HG03066 (cell line): ENCODE data around the gene SNX15.
"Not testable (repeated sequence)": the region's sequence is repeated elsewhere in the genome, so short reads cannot be mapped to it uniquely, and the experiment has no call there.

Experiments used
- ATAC-seq: cut with Tn5 transposase; IDR thresholded peaks from one replicate; pipeline ENCODE4 v1.9.1; 2021; ENCODE audit warnings: low read depth; ENCODE audit not compliant: unreplicated experiment

Gene SNX15, protein sequence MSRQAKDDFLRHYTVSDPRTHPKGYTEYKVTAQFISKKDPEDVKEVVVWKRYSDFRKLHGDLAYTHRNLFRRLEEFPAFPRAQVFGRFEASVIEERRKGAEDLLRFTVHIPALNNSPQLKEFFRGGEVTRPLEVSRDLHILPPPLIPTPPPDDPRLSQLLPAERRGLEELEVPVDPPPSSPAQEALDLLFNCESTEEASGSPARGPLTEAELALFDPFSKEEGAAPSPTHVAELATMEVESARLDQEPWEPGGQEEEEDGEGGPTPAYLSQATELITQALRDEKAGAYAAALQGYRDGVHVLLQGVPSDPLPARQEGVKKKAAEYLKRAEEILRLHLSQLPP

DNA sequence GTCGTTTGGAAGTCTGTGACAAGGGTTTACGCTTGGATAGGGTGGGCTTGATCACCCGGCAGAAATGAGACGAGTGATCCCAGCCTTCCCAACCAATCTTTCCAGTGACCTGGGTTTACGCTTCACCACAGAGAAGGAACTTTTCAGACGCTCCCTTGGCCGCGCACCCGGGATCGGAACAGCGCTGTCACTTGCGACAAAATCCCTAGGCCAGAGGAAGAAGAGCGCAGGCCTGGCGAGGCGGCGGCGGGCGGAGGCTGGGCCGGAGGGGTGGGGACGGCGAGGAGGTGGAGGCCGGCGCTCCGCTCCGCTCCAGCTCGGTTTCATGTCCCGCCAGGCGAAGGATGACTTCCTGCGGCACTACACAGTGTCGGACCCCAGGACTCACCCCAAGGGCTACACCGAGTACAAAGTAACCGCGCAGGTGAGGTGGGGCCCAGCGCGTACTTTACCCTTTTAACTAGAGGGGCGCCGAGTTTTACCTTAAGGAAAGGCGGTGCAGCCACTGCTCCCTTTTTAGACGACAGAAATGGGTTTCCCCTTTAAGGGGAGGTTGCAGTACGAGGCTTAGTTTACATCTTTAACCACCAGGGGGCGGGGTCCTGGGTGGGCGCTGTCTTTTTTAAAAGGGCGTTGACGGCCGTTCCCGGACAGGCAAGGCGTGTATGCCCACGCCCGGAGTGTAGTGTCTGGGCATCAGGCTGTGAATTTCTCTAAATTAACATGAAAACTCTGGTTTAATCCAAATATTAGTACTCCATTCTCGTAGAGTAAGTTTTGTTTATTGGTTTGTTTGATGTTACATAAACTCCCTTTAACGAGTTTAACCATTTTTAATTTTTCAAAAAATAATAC is at the start of gene SNX15:
Gene SNX15, plus strand, starts transcription at position 227 of the 855 bp plus-strand sequence. Its CDS starts 99 bp downstream, at position 326.
- ATAC-seq = peak; percentile 83

DNA sequence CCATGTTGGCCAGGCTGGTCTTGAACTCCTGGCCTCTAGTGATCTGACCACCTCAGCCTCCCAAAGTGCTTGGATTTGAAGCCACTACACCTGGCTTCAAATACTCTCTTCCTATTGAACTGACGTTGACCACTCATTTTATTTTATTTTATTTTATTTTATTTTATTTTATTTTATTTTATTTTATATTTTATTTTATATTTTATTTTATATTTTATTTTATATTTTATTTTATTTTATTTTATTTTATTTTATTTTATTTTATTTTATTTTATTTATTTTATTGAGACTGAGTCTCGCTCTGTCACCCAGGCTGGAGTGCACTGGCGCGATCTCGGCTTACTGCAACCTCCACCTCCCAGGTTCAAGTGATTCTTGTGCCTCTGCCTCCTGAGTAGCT is 43.9 kb upstream of the SNX15 start:
- ATAC-seq = not testable (repeated sequence)

DNA sequence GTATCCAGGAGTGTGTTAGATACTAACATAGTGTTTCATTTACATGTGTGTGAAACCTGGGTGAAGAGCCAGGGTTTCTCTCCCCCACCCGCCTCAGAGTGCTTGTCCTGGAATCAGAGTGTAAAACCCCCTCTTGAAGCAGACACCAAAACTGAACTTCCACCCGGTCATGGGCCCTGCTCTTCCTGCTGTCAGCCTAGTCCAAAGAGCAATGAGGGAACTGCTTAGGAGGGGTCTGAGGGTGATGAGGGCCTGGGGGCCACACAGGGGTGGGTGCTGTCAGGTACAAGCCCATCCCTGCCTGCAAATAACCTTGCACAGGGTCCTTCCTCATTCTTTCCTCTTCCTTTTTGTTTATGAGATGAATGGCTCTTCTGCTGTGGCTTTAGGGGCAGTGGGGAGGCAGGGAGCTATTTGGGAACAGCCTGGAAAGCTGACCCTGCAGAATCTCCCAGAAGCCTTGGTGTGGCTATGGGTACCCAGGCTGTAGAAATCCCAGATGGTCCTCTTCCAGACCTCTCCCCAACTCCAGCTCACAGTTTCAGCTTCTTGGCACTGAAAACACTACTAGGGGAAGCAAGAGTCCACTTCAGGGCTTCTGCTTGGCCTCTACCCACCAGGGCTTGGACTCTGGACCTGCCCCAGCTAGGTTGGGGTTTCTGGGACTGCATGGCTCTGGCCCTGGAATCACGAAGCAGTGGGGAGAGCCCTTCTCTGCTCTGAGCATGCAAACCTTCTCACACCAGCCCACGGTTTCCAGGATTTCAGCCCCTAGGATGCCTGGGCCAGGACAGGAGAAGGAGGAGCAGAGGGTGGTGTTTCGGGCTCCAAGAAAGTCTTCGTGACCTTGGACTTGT is 39.0 kb upstream of the SNX15 start:
- no peak for ATAC-seq

DNA sequence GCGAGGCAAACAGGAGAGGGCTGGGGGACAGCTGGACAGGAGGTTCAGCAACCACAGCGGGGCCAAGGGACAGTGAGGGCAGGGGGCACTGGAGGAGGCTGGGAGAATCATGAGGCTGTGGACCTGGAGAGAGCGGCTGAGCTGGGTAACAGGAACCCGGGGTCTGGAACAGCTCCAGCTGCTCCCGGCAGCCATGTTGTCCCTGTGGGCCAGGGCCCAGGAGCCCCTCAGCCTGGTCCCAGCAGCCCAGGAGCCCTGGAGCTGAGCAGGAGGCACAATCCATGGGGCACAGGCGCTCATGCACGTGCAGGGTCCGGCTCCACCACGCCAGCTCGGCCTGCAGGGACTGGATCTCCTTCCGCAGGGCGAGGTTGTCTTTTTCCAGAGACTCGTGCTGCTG is 37.8 kb upstream of the SNX15 start:
- no peak for ATAC-seq

DNA sequence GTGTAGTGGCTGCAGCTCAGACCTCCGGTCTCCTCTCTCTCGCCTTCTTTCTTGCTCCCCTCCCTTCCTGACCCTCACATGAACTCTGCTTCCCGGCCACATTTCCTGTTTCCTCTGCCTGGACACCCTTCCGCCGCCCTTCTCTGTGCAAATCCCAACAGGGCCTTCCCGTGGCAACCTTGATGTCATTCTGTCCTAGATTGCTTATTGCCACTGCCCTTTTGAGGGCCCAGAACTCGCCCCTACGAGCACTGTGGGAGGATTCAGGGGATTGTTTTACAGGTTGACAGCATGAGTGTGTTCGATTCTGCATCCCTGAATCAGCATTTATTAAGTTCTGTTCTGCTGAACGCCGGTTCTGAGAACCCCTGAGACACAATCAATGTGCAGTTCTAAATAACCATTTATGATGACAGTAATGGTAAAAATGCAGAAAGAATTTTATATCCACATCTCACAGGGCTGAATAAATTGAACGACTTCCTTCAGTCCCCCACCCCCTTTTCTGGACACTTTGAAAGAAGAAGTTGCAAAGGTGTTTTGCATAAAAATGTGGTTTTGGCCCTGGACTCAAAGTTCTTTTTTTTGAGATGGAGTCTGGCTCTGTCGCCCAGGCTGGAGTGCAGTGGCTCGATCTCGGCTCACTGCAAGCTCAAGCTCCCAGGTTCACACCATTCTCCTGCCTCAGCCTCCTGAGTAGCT is 36.9 kb upstream of the SNX15 start:
- ATAC-seq = no peak

DNA sequence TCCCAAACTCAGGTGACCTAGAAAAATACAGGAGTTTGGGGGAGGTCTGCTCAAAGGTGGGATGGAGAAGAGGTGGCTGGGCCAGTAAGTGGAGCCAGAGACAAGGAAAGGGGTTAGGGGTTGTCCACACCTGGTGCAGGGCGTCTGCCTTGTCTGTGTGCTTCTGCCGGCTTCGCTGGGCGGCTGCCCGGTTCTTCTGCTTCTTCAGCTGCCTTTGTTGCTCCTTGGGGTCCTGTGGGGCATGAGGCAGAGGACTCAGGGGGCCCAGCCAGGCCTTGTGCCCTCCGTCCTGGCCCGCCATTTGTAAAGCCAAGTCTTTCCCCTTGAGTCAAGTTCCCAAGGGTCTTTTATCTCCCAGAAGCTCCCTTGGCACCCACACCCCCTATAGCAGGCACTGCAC is 32.9 kb upstream of the SNX15 start:
- ATAC-seq = no peak

DNA sequence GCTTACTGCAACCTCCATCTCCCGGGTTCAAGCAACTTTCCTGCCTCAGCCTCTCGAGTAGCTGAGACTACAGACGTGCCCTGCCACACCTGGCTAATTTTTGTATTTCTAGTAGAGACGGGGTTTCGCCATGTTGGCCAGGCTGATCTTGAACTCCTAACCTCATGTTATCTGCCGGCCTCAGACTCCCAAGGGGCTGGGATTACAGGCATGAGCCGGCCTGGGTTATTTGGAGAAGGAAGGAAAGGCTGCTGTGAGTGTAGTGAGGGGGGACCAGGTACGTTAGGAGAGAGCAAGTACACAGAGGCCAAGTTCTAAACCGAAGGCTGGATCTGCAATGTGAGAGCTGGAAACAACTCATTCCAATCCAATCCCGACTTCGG is 30.9 kb upstream of the SNX15 start:
- no peak for ATAC-seq

DNA sequence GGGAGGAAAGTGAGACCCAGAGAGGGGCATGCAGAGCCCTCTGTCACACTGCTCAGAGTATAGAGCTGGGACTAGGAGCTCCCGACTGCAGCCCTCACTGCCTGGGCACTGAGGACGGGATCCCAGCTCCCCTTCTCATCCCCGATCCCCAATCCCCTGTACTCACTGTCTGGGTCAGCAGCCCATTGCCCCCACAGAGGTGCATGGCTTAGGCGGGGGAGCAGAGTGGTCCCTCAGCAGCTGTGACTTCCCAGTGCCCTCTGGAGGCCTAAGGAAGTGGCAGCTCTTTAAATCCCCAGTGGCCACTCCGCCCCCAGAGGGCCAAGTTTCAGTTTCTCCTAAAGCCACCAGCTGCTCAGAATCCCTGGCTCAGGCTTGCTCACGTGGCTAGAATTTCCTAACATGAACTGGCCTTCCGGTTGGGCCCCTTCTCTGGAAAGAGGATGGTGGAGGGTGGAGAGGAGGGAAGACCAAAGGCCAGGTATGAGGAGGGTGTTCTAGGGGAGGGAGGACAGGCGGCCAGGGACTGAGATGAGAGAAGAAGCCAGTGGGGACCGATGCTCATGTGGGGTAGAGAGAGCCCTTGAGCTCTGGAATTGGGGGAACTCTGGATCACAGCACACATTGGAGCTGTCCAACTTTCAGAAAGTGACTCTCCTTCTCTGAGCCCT is 30.4 kb upstream of the SNX15 start, which contains the start of gene BATF2:
Gene BATF2, minus strand, starts transcription at position 262 of the 671 bp plus-strand sequence. Its CDS starts 57 bp downstream, at position 205.
- ATAC-seq = no peak

DNA sequence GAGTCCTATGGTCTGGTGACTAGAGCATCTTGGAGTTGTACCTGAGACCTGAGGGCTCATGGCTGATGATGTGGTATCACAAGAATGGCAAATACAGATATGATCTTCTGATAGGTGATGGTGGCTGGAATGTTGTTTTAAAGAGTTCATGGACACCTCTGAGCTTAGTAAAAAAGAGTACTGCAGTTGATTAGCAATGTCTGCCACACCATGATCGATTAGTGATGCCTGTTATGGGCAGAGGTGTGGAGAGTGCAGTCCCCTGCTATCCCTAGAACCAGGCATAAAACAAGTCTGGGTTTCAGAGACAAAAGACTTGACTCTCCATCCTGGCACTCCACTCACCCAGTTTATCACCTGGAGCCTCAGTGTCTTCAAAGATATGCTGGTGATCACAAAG is 29.1 kb upstream of the SNX15 start:
- no peak for ATAC-seq

DNA sequence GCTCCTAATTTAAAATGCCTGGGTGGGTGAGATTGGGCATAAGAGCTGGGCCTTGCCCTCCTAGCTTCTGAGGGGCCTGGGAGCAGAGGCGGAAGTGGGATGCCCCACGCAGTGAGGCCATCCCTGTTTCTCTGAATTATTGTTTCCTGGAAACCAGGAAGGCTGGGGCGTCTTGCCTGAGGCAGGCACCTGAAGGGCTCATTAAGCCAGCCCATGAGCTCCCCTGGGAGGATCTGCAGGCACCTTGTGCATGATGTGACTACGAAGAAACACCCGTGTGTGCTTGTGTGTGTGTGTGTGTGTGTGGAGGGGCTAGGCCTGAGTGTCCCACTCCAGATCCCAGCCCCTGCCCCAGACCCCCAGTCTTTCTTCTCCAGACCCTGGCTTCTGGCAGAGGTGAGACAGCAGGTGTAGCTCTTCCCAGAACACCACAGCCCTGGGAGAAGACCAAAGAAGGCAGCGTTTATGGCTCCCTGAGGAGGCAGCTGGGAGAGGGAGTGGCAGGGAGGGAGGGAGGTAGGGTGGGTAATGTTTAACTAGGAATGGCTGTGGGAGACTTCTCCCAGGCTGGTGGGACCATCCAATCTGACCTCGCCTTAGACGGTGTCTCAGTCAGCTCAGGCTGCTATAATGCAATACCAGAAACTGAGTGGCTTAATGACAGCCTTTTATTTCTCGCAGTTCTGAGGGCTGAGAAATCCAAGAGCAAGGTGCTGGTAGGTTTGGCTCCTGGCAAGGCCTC is 28.4 kb upstream of the SNX15 start:
- no peak for ATAC-seq

DNA sequence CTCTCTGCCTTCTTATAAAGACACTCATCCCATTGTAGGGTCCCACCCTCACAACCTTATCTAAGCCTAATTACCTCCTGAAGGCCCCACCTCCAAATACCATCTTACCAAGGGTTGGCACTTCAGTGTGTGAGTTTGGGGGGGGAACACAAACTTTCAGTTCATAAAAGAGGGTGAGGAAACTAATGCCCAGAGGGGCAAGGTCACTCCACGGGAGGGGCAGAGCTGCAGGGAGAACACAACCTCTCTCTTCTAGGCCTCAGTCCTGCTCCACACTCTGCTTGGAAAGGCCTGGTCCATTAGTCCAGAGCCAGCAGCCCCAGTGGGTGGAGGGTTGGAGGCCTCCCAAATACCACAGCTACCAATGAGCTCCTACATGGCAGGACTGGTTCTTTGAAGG is 27.8 kb upstream of the SNX15 start:
- no peak for ATAC-seq

DNA sequence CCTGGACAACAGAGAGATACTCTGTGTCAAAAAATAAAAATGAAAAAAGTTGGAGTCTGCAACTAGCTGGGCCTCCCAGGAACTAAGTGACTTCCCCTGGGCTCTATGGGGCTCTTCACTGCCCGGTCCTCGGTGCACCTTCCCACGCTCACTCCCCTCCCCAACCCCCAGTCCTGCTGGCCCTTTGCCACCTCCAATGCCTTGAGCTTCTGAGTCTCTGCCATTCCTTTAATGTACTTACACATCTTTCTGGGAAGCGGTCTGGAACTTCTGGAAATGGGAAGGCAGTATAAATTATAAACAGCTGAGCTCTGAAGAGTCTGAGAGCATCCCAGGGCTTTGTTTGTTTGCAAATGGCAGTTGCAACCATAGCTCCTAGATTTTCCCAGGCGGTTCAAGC is 24.5 kb upstream of the SNX15 start:
- no peak for ATAC-seq

DNA sequence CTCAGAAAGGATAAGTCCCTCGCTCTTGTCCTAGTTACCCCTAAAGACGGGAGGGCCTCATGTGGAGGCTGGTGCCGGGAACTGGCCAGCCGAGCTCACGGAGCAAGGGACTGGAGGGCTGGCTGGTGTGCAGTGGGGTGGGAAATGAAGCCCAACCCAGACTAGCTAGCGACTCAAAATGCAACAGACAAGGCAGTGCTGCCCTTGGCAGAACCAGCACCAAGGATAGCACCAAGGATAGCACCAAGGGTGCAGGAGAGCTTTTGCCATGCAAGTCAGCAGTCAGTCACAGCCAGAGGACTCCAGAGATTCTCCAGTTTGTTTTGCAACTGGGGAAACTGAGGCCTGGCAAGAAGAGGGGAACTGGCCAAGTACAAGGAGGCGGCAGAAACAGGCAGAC is 24.0 kb upstream of the SNX15 start:
- ATAC-seq = no peak

DNA sequence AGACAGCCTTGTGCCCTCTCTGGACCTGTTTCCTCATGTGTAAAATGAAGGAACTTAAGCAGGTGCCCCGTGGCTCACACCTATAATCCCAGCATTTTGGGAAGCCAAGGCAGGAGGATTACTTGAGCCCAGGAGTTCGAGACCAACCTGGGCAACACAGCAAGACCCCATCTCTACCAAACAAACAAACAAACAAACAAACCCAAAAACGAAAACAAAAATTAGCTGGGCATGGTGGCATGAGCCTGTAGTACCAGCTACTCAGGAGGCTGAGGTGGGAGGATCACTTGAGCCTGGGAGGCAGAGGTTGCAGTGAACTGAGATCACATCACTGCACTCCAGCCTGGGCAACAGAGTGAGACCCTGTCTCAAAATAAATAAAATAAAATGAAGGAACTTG is 23.3 kb upstream of the SNX15 start:
- ATAC-seq = not testable (repeated sequence)

DNA sequence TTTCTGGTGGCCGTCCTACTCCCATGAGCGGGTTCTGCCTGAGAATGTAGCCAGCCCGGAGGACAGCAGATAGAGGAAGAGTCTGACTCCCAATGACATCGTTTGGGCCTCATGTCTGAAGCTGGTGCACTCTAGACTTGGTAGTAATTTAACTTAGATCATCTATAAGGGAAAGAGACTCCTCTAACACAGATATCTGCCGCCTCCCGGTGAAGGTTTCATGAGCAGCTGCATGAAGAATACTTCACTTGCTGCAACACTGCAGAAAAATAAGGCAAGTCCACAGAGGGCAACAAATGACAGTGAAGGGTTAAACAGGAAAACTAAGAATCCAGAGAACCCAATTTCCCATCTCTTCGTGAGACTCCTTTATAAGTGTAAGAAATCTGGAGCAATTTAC is 19.2 kb upstream of the SNX15 start:
- ATAC-seq = no peak

DNA sequence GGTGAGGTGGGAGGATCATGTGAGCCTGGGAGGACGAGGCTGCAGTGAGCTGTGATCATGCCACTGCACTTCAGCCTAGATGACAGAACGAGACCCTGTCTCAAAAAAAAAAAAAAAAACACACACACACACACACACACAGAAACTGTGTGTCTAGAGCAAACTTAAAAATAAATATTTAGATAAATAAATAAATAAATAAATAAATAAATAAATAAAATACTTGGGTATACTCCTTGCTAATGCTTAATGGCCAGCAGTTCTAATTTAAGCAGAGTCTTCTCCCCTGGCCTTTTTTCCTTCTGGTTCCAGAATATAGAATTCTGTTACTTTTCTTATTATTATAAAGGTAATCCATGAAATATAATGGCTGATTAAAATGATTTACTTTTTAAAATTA is 18.4 kb upstream of the SNX15 start:
- no peak for ATAC-seq

DNA sequence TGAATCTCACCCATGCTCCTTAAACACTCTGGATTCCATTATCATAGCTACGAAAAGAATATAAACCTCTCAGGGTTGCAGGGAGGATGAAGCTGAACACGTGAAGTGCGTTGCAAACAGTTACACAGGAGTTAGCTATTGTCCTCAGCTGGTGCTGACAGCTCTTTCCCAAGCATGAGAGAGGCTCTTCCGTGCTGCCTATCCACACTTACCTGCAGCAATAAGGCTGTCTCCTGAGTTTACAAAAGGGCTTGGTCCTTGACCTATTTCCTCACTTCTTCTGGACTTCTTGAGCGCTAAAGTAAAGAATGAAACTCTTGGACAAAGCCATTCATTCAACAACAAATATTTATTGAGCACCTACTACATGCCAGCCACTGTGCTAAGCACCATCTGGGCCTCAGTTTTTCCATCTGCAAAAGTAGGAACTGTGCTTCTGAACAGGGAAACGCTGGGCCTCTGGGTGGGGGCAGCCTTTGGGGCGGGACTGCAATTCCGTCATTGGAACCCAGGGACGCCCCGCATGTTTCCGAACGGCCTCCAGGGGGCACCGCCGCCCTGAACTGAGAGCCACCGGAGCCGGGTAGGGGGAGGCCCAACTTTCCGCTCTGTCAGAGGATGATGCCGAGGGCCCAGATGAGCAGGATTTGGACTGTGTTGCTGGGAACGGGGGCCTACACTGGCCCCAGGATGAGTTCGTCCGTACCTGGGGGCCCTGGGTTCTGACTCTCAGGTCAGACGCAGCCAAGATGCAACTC is 13.9 kb upstream of the SNX15 start:
- peak; percentile 71 for ATAC-seq
